ENCODE results near the gene HOXD9. TPM values are rescaled to one million over a fixed set of nuclear protein-coding genes. Genes with fewer than 3 reads are reported as not detected.

HOXD9 gene
- total RNA-seq, 1 donor from 2014 or later, result not detected

DNA sequence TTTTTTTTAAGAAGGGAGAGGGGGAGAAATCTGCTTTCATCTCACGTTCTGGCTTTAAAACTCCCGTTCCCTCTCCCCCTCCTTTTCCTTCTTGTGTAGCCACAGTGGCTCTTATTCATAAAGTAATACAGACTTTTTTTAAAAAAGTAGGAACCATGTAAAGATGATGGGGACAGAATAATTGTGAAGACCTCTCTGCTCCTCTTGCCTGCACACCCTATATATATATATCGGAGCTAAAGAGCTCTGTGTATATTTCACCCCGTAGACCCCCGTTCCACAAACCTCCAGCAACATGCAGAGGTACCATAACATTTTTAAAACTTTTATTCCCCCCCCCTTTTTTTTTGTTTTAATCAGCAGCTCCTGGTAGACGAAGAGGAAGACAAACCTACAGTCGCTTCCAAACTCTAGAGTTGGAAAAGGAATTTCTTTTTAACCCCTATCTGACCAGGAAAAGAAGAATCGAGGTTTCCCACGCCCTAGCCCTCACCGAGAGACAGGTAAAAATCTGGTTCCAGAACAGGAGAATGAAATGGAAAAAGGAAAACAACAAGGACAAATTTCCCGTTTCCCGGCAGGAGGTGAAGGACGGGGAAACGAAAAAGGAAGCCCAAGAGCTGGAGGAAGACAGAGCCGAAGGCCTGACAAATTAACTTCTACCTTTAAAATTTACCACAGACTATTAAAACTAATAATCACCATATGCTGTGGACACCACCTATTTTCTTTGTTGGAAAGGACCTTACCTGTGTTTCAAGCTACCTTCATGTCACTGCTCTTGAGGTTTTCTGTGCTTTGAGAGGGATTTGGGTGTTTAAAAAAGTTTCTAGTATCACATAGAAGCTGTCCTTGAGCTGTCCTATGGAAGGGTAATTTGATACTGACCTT, 8.7 kb downstream of the HOXD9 start:
- intact Hi-C loops (cut with DNase I), result loop anchor here (5.0 kb wide), 1 partner anchor 1016 kb away; no protein-coding TSS in a partner anchor
- no peak for DNase-seq (ENCODE audit: low spot score)

DNA sequence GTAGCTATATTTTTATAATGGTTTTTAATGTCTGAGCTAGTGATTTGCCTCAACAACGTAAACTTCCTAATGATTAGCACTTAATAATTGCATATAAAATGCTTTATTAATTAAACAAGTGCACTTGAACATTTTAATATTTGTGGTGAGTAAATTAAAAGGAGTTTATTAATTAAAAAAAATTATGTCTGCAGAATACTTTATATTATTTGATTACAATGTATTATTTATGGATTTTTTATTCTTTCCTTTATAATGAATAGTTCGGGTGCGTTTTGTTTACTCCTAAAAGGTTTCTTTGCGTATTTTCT, 9.3 kb downstream of the HOXD9 start:
- intact Hi-C loops (cut with DNase I), result loop anchor here (5.0 kb wide), 1 partner anchor 1015 kb away; no protein-coding TSS in a partner anchor
- no peak for DNase-seq (ENCODE audit: low spot score)

GRCh38 chr2:176132205-176133171, 10.0 kb downstream of the HOXD9 start:
- DNase-seq (ENCODE audit: low spot score), result no peak
- intact Hi-C loops (cut with DNase I), result loop anchor here (5.0 kb wide), 1 partner anchor 1015 kb away; no protein-coding TSS in a partner anchor

DNA sequence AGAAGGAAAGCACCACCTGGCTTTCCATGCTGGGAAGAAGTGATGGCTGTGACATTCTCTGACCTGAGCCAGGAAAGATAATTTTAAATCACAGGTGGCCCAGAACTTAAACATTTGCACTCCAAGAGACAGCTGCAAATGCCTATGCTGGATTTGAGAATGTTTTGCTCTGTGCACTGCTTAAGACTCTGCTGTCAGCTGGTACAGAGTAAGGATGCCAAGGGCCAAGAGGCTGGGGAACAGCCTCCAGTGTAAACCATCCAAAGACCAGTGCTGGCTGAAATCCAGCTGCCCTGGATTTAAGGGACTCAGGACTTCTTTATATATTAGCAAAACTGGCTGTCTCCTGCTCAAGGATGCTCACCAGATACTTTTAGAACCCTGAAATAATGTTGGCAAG, 10.9 kb downstream of the HOXD9 start:
- DNase-seq (ENCODE audit: low spot score), result no peak
- intact Hi-C loops (cut with DNase I), result loop anchor here (5.0 kb wide), 1 partner anchor 1014 kb away; no protein-coding TSS in a partner anchor

DNA sequence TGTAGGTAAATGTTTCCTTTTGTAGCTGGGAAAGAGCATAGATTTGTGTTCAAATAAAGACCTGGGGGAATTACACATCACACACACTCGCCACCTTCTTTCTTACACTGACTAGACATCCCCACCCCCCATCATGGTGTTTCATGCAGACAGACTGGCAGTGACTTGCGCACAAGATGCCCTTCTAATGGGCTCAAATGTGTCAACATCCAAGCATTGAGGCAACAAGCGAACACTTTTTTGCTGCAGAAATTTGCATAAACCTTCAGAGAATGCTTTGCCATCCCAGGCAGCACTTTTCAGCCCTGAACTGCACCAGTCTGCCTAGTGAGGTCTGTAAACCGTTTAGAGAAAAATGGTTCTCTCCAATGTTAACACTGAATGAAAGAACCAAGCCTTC, 11.5 kb downstream of the HOXD9 start:
- intact Hi-C loops (cut with DNase I), result loop anchor here (5.0 kb wide), 1 partner anchor 1013 kb away; no protein-coding TSS in a partner anchor

DNA sequence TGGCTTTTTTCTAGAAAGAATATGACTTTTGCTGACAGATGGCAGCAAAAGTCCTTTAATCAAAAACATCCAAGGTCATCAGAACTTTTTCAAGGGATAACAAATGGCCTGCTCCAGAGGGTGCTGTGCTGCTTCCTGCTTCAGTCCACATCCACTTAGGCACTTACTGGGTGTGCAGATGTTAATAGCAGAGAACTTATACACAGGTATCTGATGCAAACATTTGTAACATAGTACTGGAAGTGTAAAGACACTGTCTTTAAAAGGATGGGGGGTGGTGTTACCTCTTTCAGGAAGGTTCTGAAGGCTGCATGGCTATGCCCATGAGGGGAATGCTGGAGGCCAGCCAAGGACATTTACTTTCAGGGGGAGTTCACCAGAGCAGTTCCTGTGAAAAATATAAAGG, 12.5 kb downstream of the HOXD9 start:
- intact Hi-C loops (cut with DNase I), result no loop called here
- DNase-seq (ENCODE audit: low spot score), result no peak

More for the DNA sequence above, 11.5 kb downstream of the HOXD9 start:
- no peak for DNase-seq (ENCODE audit: low spot score)

DNA sequence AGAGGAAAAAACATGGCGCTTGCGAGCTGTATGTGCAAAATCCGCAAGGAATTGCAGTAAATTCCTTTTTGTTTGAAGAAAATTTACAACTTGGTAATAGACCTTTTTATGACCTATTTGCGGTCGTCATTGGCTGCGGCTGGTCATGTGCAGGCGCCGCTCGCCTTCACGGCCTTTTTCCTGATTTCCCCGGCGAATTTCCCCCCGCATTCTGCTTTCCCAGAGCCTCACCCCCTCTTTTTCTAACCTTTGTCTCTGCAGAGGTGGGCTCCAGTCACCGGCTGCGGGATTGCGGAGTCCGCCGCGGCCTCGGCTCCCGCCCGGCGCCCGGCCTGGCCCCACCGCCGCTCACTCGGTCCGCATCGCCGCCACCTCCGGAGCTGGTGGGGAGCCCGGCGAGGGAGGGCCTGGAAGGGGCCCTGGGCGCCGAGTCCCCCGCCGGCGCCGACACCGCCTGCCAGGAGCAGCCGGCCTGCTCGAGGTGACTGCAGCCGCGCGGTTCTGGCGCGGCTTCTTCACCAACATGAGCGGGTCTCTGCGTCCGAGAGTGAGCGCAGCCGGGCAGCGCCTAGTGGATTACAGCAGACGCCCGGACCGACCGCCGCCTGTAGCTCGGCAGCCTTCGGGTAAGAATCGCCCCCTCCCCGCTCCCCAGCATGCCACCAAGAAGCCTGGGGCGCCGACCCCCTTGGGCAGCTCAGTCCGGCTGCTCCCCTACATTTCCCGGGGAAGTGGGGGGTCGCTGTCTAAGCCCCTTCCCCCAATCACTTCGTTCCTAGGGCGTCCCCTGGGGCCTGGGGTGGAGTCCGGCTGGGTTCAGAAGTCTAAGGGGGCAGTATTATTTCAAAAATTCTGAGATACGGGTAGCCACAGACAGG, 14.1 kb downstream of the HOXD9 start:
- intact Hi-C loops (cut with DNase I), result no loop called here
- no peak for DNase-seq (ENCODE audit: low spot score)

DNA sequence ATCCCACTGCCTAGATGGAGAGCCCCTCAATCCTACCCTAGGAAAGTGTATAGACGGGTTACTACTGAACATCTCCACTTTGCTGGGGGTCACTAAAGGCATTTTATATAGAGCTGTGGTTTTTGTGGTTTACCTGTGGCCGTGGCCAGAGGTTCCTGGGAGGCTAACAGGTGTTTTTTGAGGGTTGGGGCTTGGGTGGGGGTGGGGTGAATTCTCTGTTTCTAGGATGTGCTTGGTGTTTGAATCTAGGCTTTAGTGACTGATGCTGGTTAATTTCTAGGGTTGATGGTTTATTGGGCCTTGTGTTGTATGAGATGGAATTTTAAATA, 14.7 kb downstream of the HOXD9 start:
- DNase-seq (ENCODE audit: low spot score), result no peak
- intact Hi-C loops (cut with DNase I), result no loop called here

- intact Hi-C loops (cut with DNase I), result no loop called here
Observed at GRCh38 chr2:176137906-176138305, 15.4 kb downstream of the HOXD9 start.

GRCh38 chr2:176138526-176138922, 16.0 kb downstream of the HOXD9 start:
- intact Hi-C loops (cut with DNase I), result no loop called here
- no peak for DNase-seq (ENCODE audit: low spot score)

More at GRCh38 chr2:176137906-176138305, 15.4 kb downstream of the HOXD9 start:
- DNase-seq (ENCODE audit: low spot score), result no peak

- peak; percentile 66 for DNase-seq (ENCODE audit: low spot score)
- intact Hi-C loops (cut with DNase I), result no loop called here
Observed at GRCh38 chr2:176138923-176139660, 16.6 kb downstream of the HOXD9 start.

DNA sequence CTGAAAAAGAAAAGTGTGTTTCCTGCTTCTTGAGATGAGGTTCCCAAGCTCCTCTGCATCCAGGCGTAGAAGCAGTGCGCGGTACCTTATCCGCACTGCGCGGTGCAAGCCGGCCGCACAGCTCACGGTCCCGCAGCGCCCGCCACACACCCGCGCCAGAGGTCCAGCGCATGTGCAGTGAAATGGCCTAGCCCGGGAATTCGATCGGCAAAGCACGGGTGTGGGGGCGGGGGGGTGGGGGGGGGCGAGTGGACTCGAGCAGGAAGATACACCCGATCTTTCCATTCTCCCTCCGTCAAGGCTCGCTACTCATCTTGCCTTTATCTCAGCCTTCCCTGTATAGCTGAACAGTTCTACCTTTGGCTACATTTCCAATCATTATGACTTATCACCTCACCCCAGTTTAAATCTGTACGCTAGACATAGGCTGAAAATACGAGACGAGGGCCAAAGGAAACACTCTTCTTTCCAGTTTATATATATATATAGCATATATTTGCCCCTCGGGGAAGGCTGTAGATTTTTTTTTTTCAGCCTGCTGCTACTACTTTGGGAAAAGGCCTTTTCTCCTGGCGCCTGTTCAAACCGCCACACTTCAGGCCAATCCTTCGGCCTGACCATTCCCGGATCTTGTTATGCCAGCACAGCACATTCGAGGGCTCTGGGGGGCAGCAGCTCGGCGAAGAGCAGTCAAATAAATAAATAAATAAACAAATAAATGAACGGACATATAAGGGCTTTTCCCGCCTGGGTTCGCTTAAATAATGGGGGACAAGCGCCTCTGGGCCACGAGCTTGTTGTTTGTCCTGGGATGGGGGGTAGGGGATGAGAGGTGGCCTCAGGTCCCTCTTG, 17.4 kb downstream of the HOXD9 start:
- intact Hi-C loops (cut with DNase I), result loop anchor here (1.0 to 5.0 kb wide), 4 partner anchors 47 to 497 kb away; partner anchors contain the start of gene HOXD1
- DNase-seq (ENCODE audit: low spot score), result peak; percentile 68

DNA sequence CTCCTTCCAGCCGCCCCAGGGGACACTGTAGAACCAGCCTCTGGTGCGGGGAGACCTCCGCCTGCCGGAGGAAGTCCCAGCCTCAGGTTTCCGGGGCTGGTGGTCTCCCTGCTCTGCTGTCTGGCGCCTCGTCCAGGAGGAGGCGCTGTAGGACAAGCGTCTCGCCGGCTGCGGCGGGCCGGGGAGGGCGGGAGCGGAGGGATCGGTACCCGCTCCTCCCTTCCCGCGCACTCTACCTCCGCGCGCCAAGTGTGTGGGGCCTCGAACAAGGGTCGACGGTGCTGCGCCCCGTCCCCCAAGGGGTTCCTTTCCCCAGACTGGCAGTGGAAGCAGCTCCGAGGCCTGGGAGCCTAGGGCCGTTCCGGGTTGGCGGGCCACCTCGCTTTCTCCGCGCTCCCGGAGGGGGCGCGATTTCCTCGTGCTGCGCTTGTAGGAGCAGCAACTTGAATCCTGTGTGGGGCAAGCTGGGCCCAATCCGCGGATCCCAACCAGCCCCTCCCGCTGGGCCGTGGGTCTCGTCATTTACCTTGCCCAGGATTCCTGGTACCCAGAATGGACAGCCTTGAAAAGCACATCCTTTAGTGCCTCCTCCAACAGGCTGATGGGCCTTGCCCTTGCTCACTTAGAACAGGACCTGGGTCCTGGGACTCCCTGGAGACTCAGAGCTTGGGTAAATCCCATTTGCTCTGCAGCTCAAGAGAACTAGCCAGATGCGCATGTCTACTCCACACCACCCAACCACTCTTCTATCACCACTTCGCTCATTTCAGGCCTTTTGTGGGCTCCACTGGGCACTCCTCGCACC, 18.2 kb downstream of the HOXD9 start:
- DNase-seq (ENCODE audit: low spot score), result peak; percentile 79
- intact Hi-C loops (cut with DNase I), result loop anchor here (1.0 to 5.0 kb wide), 4 partner anchors 47 to 497 kb away; partner anchors contain the start of gene HOXD1

DNA sequence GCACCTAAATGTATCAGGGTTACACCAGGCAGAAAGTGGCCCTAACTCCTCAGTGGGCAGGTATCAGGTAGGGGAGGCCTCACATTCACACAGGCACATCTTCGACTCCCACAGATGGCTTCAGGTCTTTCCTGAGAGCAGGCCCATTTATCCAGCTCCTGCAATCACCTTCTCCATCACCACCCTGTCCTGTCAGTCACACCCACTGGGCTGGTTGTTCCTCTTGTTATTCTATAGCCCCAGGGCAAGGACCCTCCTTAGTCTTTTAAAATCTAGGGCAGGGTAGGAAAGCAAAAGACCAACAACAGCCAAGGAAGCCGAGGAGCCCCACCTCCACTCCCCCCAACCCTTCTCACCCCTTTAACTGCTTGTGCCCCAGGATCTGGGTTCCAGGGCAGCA, 19.8 kb downstream of the HOXD9 start:
- no peak for DNase-seq (ENCODE audit: low spot score)
- intact Hi-C loops (cut with DNase I), result loop anchor here (5.0 kb wide), 2 partner anchors 45 to 495 kb away; partner anchors contain the start of gene HOXD1

GRCh38 chr2:176145085-176145969, 22.8 kb downstream of the HOXD9 start:
- intact Hi-C loops (cut with DNase I), result no loop called here
- DNase-seq (ENCODE audit: low spot score), result no peak

GRCh38 chr2:176146101-176146500, 23.6 kb downstream of the HOXD9 start:
- intact Hi-C loops (cut with DNase I), result no loop called here
- no peak for DNase-seq (ENCODE audit: low spot score)
